DND-41 (cell line): ENCODE results near the gene CIAO3.

Source experiments
- ATAC-seq: fragments of 200-7000 bp; cut with Tn5 transposase; 3 replicates; pipeline ENCODE4 v1.9.1; 2021; ENCODE audit warnings: low read depth; ENCODE audit not compliant: insufficient read depth
- DNase-seq: peaks from one replicate; pipeline ENCODE4 v3.0.0-alpha.2; 2020
- H2AFZ ChIP-seq: 2 replicates; pipeline ENCODE4 v1.6.0; 2012; ENCODE audit warnings: low read depth, low read length
- H3K27ac ChIP-seq: 2 replicates; pipeline ENCODE4 v1.5.1; 2012; ENCODE audit warnings: low read length, inconsistent platforms
- H3K27me3 ChIP-seq: fragments of 200-600 bp; sonication (generic); 2 replicates; pipeline ENCODE4 v1.6.0; 2012; ENCODE audit warnings: low read length, mild to moderate bottlenecking, inconsistent platforms; ENCODE audit not compliant: insufficient read depth, poor library complexity
- H3K36me3 ChIP-seq: 2 replicates; pipeline ENCODE4 v1.5.1; 2012; ENCODE audit warnings: low read length, inconsistent platforms; ENCODE audit not compliant: insufficient read depth
- H3K4me1 ChIP-seq: 2 replicates; pipeline ENCODE4 v1.5.1; 2012; ENCODE audit warnings: mild to moderate bottlenecking, low read length; ENCODE audit not compliant: insufficient read depth
- H3K4me2 ChIP-seq: 2 replicates; pipeline ENCODE4 v1.6.0; 2012; ENCODE audit warnings: mild to moderate bottlenecking, moderate library complexity, low read length, inconsistent platforms; ENCODE audit not compliant: insufficient read depth
- H3K4me3 ChIP-seq, 2 experiments: fragments of 200-600 bp in 1 of 2; shearing (Covaris generic) in 1 of 2; 2 replicates each; pipeline ENCODE4 v1.5.1; 2012 to 2016; ENCODE audit warnings: inconsistent platforms in 2 of 2, low read length in 2 of 2, mild to moderate bottlenecking in 2 of 2, low read depth in 1 of 2, moderate library complexity in 1 of 2
- H3K79me2 ChIP-seq: 2 replicates; pipeline ENCODE4 v1.6.0; 2012; ENCODE audit warnings: low read length, inconsistent platforms; ENCODE audit not compliant: insufficient read depth
- H3K9ac ChIP-seq: 2 replicates; pipeline ENCODE4 v1.6.0; 2012; ENCODE audit warnings: low read depth, mild to moderate bottlenecking, inconsistent platforms, low read length, moderate library complexity
- H3K9me3 ChIP-seq: 2 replicates; pipeline ENCODE4 v1.5.1; 2012; ENCODE audit warnings: low read length, moderate library complexity, mild to moderate bottlenecking, inconsistent platforms; ENCODE audit not compliant: insufficient read depth, severe bottlenecking
- H4K20me1 ChIP-seq: 2 replicates; pipeline ENCODE4 v1.6.0; 2012; ENCODE audit warnings: low read length; ENCODE audit not compliant: insufficient read depth
- EZH2 ChIP-seq: IDR thresholded peaks from 3 replicates; pipeline ENCODE4 v1.6.1; 2012; ENCODE audit warnings: borderline replicate concordance, low read depth, mild to moderate bottlenecking, moderate library complexity, low read length, inconsistent platforms; ENCODE audit not compliant: severe bottlenecking
- TF ChIP-seq, protein P1 (sequence below): IDR thresholded peaks from 2 replicates; pipeline ENCODE4 v1.5.1; 2012; ENCODE audit warnings: borderline replicate concordance, low read length, moderate library complexity, mild to moderate bottlenecking; ENCODE audit not compliant: poor library complexity, severe bottlenecking; ENCODE audit errors: extremely low read depth

The CIAO3 gene

DNA sequence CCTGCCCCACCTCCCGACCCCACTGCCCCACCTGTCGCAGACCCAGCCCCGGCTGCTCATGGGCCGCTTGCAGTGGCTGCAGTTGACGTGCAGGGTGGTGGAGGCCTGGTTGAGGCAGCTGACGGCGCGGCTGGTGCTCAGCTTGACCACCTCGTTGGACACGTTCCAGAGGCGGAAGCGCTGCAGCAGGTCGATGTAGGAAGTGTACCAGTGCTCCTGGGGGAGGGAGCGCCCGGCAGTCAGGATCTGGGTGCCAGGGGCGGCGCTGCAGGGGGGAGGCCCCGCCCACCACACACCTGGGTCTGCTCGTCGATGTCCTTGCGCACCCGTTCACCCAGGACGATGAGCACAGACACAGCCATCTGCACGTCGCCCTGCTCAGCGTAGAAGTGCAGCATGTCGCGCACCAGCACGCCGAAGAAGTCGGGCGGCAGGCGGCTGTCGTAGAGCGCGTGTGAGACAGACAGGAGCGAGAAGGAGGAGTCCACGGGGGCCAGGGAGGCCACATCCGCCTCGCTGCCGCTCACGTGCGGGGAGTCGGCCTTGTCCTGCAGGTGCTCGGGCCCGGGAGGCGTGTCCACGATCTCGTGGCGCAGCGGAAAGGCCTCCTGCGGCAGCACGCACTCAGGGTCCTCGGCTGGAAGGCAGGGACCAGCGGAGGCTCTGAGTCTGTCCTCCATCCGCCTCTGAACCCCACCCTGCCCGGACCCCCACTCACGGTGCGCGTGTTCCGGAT, 55.7 kb downstream of the CIAO3 start:
- peaks cover 76% of the 10 kb centered on the region for H3K4me1 ChIP-seq
- H3K4me2 ChIP-seq: peak overlapping the region; percentile 99
- H3K27ac ChIP-seq: no peak overlapping the region
- H3K27me3 ChIP-seq: no peaks in the 10 kb centered on the region
- no peak overlapping the region for H3K9ac ChIP-seq
- peaks cover 69% of the 10 kb centered on the region for H3K36me3 ChIP-seq
- DNase-seq (no peak), ATAC-seq (no peak)
- H2AFZ ChIP-seq: no peak overlapping the region
- H3K9me3 ChIP-seq: no peaks in the 10 kb centered on the region
- H3K4me3 ChIP-seq: peak overlapping the region in 1 of 2 experiments; percentile 98; a peak in 2 of 4 replicates
- no peak for TF ChIP-seq EZH2
- TF ChIP-seq, protein P1, sequence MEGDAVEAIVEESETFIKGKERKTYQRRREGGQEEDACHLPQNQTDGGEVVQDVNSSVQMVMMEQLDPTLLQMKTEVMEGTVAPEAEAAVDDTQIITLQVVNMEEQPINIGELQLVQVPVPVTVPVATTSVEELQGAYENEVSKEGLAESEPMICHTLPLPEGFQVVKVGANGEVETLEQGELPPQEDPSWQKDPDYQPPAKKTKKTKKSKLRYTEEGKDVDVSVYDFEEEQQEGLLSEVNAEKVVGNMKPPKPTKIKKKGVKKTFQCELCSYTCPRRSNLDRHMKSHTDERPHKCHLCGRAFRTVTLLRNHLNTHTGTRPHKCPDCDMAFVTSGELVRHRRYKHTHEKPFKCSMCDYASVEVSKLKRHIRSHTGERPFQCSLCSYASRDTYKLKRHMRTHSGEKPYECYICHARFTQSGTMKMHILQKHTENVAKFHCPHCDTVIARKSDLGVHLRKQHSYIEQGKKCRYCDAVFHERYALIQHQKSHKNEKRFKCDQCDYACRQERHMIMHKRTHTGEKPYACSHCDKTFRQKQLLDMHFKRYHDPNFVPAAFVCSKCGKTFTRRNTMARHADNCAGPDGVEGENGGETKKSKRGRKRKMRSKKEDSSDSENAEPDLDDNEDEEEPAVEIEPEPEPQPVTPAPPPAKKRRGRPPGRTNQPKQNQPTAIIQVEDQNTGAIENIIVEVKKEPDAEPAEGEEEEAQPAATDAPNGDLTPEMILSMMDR: no peak
- H4K20me1 ChIP-seq: peaks cover 45% of the 10 kb centered on the region
- H3K79me2 ChIP-seq: peaks cover 57% of the 10 kb centered on the region

DNA sequence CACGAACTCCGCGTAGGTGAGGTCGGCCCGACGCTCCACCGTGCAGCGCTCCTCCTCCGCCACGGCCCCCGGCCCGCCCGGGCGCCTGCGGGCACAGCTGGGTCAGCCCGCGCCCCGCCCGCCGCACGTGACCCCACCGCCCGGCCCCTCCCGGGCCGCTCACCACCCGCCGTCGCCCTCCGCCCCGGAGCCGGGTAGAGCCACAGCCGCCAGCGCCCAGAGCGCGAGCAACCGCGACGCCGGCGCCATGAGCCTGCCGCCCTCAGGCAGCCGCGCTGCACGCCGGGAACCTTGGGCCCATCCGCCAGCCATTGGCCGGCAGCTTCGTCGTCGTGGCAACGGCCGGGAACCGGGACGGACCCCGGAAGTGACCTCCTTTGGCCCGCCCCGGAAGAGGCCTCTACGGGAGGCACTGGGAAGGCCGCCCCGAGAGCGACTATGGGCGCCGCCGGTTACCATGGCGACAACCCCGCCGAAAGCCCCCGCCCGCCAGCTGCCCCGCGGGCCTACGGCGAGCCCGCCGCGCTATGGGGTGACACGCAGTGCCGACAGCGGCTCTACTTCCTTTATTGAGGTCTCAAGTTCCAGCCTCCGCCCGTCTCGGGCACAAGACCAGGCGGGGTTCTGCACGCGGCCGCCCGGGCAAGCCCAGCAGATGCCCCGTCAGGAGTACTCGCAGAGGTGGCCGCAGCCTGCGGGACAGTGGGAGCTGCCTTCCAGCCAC, 56.6 kb downstream of the CIAO3 start, which contains the start of gene JMJD8:
TSS of gene JMJD8 (minus strand) at position 264 of the 724 bp plus-strand sequence. CDS start at position 249, 15 bp downstream.
- Histone ChIP-seq H3K4me1 (peaks cover 77% of the 10 kb centered on the region), H3K9ac (peak within 1 kb of the TSS; percentile 85), H3K4me3 (peak within 1 kb of the TSS; percentile 61 to 98; a peak in 3 of 4 replicates), H2AFZ (peak within 1 kb of the TSS; percentile 70), H3K27ac (peak within 1 kb of the TSS; percentile 77), H3K9me3 (no peaks in the 10 kb centered on the region), H4K20me1 (peaks cover 47% of the 10 kb centered on the region), H3K27me3 (no peaks in the 10 kb centered on the region), H3K4me2 (peak within 1 kb of the TSS; percentile 99), H3K36me3 (peaks cover 69% of the 10 kb centered on the region), H3K79me2 (peaks cover 49% of the 10 kb centered on the region)
- TF ChIP-seq EZH2: no peak
- TF ChIP-seq, protein P1: no peak
- DNase-seq: peak; percentile 98
- peak; percentile 79 for ATAC-seq

DNA sequence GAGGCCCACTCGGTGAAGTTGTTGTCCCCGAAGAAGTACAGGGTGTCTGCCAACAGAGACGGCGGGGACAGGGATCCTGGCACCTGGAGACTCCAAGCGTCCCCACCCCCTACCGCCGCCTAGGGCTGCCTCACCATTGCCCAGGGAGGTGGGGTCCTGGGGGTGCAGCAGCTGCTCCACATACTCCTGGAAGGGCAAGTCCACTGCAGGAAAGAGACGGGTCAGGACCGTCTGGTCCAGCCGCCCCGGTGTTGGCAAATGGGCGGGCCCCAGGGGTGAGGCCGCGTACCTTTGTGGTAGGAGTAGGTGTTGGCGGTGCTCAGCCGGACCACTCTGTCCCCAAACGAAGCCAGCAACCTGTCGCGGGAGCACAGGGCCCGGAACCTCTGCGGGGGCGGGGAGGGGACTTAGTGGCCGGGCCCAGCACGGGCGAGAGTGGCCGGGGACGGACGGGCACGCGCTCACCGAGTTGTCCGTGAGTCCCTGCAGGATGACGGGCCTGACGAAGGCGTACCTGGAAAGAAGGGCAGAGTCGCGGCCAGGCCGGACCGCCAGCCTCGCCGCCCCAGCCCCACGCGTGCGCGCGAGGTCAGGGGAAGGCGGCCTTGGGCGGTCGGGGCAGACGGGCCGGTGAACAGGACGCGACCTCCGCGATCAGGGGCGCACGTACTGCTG, 57.3 kb downstream of the CIAO3 start:
- peak overlapping the region; percentile 99 for H3K4me2 ChIP-seq

More for the DNA sequence above, 57.3 kb downstream of the CIAO3 start:
- H2AFZ ChIP-seq: peak overlapping the region; percentile 70
- peak overlapping the region; percentile 61 to 98; a peak in 3 of 4 replicates for H3K4me3 ChIP-seq
- H3K36me3 ChIP-seq: peaks cover 69% of the 10 kb centered on the region
- no peaks in the 10 kb centered on the region for H3K9me3 ChIP-seq
- H4K20me1 ChIP-seq: peaks cover 51% of the 10 kb centered on the region
- DNase-seq: no peak
- peaks cover 77% of the 10 kb centered on the region for H3K4me1 ChIP-seq
- peak overlapping the region; percentile 85 for H3K9ac ChIP-seq
- H3K27me3 ChIP-seq: no peaks in the 10 kb centered on the region
- peaks cover 42% of the 10 kb centered on the region for H3K79me2 ChIP-seq
- TF ChIP-seq, protein P1: no peak
- no peak for TF ChIP-seq EZH2
- H3K27ac ChIP-seq: peak overlapping the region; percentile 77
- ATAC-seq: no peak
